HepG2 (cell line): ENCODE measurements around the gene FADD.

Experiments
- CHD4 ChIP-seq: fragments of 200-600 bp; sonication (generic); IDR thresholded peaks from 2 replicates; pipeline ENCODE4 v1.7.0; 2017; ENCODE audit warnings: mild to moderate bottlenecking, low read length, borderline replicate concordance
- CTCF ChIP-seq: sonication (generic); formaldehyde crosslinking; IDR thresholded peaks from 2 replicates; pipeline ENCODE4 v1.5.0; 2020; ENCODE audit warnings: mild to moderate bottlenecking, missing genetic modification reagents, moderate library complexity
- HNF4G ChIP-seq, 2 experiments: sonication (generic) in 1 of 2; formaldehyde crosslinking in 1 of 2; IDR thresholded peaks; 2 replicates each; pipeline versions ENCODE4 v1.4.0 to v1.6.1; 2011 to 2020; ENCODE audit warnings: borderline replicate concordance in 2 of 2, low read depth in 2 of 2, mild to moderate bottlenecking in 2 of 2, low read length in 1 of 2, missing genetic modification reagents in 1 of 2, moderate library complexity in 1 of 2
- NR2C2 ChIP-seq: sonication (generic); formaldehyde crosslinking; IDR thresholded peaks from 2 replicates; pipeline ENCODE4 v1.4.0; 2020; ENCODE audit warnings: missing genetic modification reagents, mild to moderate bottlenecking, moderate library complexity, borderline replicate concordance
- SOX5 ChIP-seq: IDR thresholded peaks from 2 replicates; pipeline ENCODE4 v1.6.1; 2016; ENCODE audit warnings: borderline replicate concordance
- TAF1 ChIP-seq: sonication (generic); formaldehyde crosslinking; IDR thresholded peaks from 2 replicates; pipeline ENCODE4 v1.4.0; 2020; ENCODE audit warnings: missing genetic modification reagents
- WIZ ChIP-seq: sonication (generic); formaldehyde crosslinking; IDR thresholded peaks from 2 replicates; pipeline ENCODE4 v1.5.1; 2020; ENCODE audit warnings: mild to moderate bottlenecking, missing genetic modification reagents
- ZNF281 ChIP-seq: sonication (generic); formaldehyde crosslinking; IDR thresholded peaks from 2 replicates; pipeline ENCODE4 v1.4.0; 2020; ENCODE audit warnings: missing genetic modification reagents, borderline replicate concordance
- ZNF724P ChIP-seq: sonication (generic); formaldehyde crosslinking; IDR thresholded peaks from 2 replicates; pipeline ENCODE4 v1.8.0; 2022; ENCODE audit warnings: missing genetic modification reagents, borderline replicate concordance
- ZNF772 ChIP-seq: sonication (generic); formaldehyde crosslinking; IDR thresholded peaks from 2 replicates; pipeline ENCODE4 v1.5.0; 2020; ENCODE audit warnings: mild to moderate bottlenecking, missing genetic modification reagents
- TF ChIP-seq, protein P1 (sequence below): sonication (generic); formaldehyde crosslinking; IDR thresholded peaks from 2 replicates; pipeline ENCODE4 v1.4.0; 2020; ENCODE audit warnings: mild to moderate bottlenecking, missing genetic modification reagents
- TF ChIP-seq, protein P2 (sequence below): sonication (generic); formaldehyde crosslinking; IDR thresholded peaks from 2 replicates; pipeline ENCODE4 v1.9.0; 2021; ENCODE audit warnings: missing genetic modification reagents, borderline replicate concordance

DNA sequence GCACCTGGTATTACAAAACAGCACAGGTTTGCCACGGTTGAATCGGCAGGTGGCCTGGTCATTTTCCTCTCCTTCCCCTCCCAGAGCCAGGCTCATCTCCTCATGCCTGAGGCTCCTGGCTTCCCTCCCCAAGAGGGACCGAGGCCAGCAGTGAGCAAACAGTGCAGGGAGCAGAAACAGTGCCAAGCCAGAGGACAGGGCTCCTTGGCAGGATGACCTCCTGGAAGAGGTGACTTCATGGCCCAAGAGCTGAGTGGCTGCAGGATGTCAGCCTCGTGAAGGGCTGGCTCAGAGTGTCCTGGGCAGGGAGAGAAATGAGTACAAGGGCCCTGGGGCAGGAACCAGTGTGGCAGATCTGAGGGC, 44.6 kb downstream of the FADD start:
- TF ChIP-seq, protein P1, sequence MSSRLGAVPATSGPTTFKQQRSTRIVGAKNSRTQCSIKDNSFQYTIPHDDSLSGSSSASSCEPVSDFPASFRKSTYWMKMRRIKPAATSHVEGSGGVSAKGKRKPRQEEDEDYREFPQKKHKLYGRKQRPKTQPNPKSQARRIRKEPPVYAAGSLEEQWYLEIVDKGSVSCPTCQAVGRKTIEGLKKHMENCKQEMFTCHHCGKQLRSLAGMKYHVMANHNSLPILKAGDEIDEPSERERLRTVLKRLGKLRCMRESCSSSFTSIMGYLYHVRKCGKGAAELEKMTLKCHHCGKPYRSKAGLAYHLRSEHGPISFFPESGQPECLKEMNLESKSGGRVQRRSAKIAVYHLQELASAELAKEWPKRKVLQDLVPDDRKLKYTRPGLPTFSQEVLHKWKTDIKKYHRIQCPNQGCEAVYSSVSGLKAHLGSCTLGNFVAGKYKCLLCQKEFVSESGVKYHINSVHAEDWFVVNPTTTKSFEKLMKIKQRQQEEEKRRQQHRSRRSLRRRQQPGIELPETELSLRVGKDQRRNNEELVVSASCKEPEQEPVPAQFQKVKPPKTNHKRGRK (CRISPR knock-in tag), result no peak
- no peak for TF ChIP-seq TAF1
- no peak for TF ChIP-seq SOX5
- no peak for TF ChIP-seq ZNF724P
- TF ChIP-seq, protein P2, sequence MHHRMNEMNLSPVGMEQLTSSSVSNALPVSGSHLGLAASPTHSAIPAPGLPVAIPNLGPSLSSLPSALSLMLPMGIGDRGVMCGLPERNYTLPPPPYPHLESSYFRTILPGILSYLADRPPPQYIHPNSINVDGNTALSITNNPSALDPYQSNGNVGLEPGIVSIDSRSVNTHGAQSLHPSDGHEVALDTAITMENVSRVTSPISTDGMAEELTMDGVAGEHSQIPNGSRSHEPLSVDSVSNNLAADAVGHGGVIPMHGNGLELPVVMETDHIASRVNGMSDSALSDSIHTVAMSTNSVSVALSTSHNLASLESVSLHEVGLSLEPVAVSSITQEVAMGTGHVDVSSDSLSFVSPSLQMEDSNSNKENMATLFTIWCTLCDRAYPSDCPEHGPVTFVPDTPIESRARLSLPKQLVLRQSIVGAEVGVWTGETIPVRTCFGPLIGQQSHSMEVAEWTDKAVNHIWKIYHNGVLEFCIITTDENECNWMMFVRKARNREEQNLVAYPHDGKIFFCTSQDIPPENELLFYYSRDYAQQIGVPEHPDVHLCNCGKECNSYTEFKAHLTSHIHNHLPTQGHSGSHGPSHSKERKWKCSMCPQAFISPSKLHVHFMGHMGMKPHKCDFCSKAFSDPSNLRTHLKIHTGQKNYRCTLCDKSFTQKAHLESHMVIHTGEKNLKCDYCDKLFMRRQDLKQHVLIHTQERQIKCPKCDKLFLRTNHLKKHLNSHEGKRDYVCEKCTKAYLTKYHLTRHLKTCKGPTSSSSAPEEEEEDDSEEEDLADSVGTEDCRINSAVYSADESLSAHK, result no peak
- no peak for TF ChIP-seq HNF4G (IDR thresholded peaks at IDR 0.05; ENCODE audit: borderline replicate concordance, low read depth, low read length)
- TF ChIP-seq HNF4G (CRISPR knock-in tag; IDR thresholded peaks at IDR 0.05; ENCODE audit: borderline replicate concordance, low read depth), result no peak
- TF ChIP-seq ZNF281 (CRISPR knock-in tag), result no peak
- no peak for TF ChIP-seq NR2C2 (CRISPR knock-in tag)
- no peak for TF ChIP-seq WIZ (CRISPR knock-in tag)
- TF ChIP-seq CHD4, result no peak
- TF ChIP-seq CTCF (CRISPR knock-in tag), result no peak
- TF ChIP-seq ZNF772, result no peak
